Cortex of kidney (tissue), 1 donor: ENCODE data around the gene SLC2A4RG.

Source experiments
- DNase-seq: peaks from one replicate; lab custom pipeline; 2025; lab: John Stamatoyannopoulos, UW

SLC2A4RG gene

GRCh38 chr20:63778034-63778752 lies 38.6 kb downstream of the SLC2A4RG start:
- no peak for DNase-seq

DNA sequence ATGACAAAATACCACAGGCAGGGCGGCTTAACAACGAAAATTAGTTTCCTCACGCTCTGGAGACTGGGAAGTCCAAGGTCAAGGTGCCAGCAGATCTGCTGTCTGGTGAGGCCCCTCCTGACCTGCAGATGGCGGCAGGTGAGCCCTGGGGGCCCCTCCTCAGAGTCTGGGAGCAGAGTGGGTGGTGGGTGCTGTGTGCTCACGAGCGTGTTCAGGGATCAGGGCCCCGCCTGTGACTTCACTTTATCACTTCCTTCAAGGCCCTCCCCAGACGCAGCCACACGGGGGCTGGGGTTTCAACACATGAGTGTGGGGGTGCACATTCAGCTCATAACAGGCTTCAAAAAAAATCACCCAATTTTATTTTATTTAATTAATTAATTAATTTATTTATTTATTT lies 39.3 kb downstream of the SLC2A4RG start:
- DNase-seq, result no peak

- DNase-seq, result no peak
These were observed 41.6 kb downstream of the SLC2A4RG start for GRCh38 chr20:63781181-63781580.

- no peak for DNase-seq
These were observed 42.5 kb downstream of the SLC2A4RG start for GRCh38 chr20:63782051-63782471.

- no peak for DNase-seq
These were observed 43.0 kb downstream of the SLC2A4RG start for GRCh38 chr20:63782521-63782971.

GRCh38 chr20:63783970-63784369 lies 44.4 kb downstream of the SLC2A4RG start:
- no peak for DNase-seq

DNA sequence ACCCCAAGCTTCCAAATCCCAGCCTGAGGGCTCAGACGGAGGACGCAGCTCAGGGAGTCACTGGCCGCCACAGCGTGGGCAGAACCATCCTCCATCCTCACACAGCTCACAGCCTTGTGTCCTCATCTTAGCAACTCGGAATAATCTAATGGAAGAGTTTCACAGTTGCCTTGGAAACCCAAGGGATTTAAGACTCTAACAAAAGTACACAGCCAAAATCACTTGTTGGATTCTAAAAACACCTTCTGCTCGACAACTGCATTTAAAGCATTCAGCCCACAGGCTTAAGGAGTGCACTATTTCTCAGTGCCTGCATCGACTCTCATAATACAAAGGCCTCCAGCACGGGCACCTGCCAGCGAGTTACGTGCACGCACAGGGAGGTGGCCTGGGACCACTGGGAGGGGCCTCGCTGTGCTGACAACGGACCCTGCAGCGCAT lies 46.1 kb downstream of the SLC2A4RG start:
- DNase-seq, result no peak

DNA sequence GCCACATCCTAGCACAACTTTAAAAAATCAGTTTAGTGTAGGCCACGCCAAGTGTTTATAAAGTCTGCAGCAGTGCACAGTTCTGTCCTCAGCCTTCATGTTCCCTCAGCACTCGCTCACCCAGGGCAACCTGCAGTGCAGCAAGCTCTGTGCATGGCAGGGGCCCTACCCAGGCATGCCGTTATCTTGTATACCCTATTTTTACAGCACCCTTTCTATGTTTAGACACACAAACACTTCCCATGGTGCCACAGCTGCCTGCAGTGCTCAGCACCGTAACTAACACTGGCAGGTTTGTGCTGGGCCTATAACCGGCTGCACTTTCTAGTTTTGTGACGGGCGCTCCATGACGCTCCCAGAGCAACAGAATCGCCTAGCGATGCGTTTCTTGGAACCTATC lies 47.7 kb downstream of the SLC2A4RG start:
- DNase-seq, result no peak

DNA sequence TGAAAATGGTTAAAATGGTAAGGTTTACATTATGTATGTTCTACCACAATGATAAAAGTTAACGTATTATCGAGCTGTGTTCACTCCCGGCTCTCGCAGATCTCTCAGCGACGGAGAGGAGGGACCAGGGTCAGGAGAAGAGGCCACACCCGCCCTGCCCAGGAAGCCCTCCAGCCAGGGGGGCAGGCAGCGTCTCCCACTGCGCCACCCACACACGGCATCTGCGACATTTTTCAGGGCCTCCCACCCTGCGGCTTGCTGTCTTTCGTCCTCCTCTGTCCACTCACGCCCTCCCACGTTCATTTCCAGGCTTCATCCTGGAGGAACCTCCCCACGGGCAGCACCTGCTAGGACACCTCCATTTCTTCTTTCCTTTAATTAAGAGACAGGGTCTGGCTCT lies 48.2 kb downstream of the SLC2A4RG start:
- no peak for DNase-seq

DNA sequence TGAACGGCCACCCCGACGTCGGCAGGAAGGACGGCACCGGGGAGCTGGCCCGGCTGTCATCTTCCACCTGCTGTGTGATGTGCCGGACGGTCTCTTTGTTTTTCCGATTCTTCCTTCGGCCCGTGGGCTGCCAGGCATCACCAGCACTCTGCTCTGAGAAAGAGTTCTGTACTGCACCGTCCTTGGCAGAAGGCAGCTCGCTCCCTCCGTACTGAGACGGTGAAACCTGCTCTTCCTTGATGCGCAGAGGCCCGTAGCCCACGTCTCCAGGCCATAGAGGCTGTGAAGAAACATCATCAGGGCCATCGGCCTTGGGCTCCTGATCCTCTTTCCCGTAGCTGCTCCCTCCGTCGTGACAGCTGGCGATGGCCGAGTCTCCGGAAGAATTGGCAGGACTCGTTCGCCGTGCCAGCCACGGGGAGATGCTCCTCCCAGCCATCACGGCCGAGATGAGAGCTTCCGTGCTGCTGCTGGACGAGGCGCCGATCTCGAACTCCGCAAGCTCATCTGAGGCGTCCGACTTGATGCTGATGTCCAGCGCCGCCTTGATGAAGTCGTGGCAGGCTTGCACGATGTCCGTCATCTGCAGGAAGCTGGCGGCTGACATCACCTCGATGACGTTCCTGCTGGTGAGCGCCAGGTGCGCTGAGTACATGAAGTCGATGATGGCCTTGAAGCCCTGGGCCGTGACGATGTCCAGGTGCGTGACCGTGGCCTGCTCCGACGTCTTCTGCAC lies 50.4 kb downstream of the SLC2A4RG start:
- DNase-seq, result no peak

- DNase-seq, result no peak
These were observed 51.1 kb downstream of the SLC2A4RG start for GRCh38 chr20:63790572-63791168.

DNA sequence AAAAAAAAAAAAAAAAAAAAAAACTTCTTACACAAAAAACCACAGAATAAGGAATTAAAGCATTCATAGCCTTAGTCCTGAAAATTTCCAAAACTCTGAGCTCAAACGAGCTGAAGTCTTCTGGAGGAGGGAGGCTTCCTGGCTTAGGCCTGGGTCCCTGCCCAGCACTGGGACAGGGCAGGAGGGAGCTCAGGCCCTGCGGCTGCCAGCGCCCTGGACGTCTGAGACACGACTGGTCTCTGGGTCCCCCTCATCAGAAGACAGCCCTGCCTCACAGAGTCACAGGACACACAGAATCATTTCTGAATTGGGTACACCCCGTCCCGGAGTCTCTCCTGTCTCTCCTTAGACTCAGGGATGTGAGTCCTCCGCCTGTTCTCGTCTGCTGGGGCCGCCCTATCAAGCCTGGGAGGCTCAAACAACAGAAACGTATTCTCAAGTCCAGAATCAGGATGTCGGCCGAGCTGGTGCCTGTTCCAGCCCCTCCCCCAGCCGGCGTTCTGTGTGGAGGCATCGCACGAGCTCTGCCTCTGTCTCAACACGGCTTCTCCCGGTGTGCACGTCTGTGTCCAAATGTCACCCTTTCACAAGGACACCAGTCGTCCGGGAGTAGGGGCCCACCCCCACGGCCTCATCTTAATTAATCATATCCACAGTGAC lies 52.1 kb downstream of the SLC2A4RG start:
- no peak for DNase-seq

- no peak for DNase-seq
These were observed 53.3 kb downstream of the SLC2A4RG start for GRCh38 chr20:63792866-63793265.
